Measurements from ENCODE around the gene CNKSR3.
"Not testable (repeated sequence)": the region's sequence is repeated elsewhere in the genome, so short reads cannot be mapped to it uniquely, and the experiment has no call there.

CNKSR3 gene

GRCh38 chr6:154516276-154516675 is 5.8 kb upstream of the CNKSR3 start:
- no peaks in the 10 kb centered on the region for H3K36me3 Mint-ChIP-seq (ENCODE audit: low read depth)
- no peak overlapping the region for H3K4me3 Mint-ChIP-seq
- peaks cover 14% of the 10 kb centered on the region for H3K27me3 Mint-ChIP-seq
- H3K27ac Mint-ChIP-seq, result no peak overlapping the region
- H3K9me3 Mint-ChIP-seq, result no peaks in the 10 kb centered on the region
- intact Hi-C loops (cut with micrococcal nuclease), result no loop called here
- H3K4me1 Mint-ChIP-seq (ENCODE audit: low read depth), result peaks cover 6% of the 10 kb centered on the region

GRCh38 chr6:154515826-154516225 is 5.3 kb upstream of the CNKSR3 start:
- intact Hi-C loops (cut with micrococcal nuclease), result no loop called here
- Mint-ChIP-seq H3K4me1 (ENCODE audit: low read depth) (peaks cover 6% of the 10 kb centered on the region), H3K9me3 (no peaks in the 10 kb centered on the region), H3K27me3 (peaks cover 18% of the 10 kb centered on the region), H3K27ac (no peak overlapping the region), H3K36me3 (ENCODE audit: low read depth) (no peaks in the 10 kb centered on the region), H3K4me3 (no peak overlapping the region)

GRCh38 chr6:154515076-154515475 is 4.6 kb upstream of the CNKSR3 start:
- not testable (repeated sequence) for H3K4me1 Mint-ChIP-seq (ENCODE audit: low read depth)

GRCh38 chr6:154514481-154514880 is 4.0 kb upstream of the CNKSR3 start:
- Mint-ChIP-seq H3K4me3 (no peak overlapping the region), H3K27ac (no peak overlapping the region), H3K4me1 (ENCODE audit: low read depth) (peaks cover 8% of the 10 kb centered on the region), H3K27me3 (peaks cover 30% of the 10 kb centered on the region), H3K9me3 (no peaks in the 10 kb centered on the region), H3K36me3 (ENCODE audit: low read depth) (no peaks in the 10 kb centered on the region)
- intact Hi-C loops (cut with micrococcal nuclease), result no loop called here

More at GRCh38 chr6:154515076-154515475, 4.6 kb upstream of the CNKSR3 start:
- H3K27me3 Mint-ChIP-seq, result peaks cover 24% of the 10 kb centered on the region
- H3K36me3 Mint-ChIP-seq (ENCODE audit: low read depth); H3K4me3 Mint-ChIP-seq; H3K9me3 Mint-ChIP-seq; H3K27ac Mint-ChIP-seq; intact Hi-C loops (cut with micrococcal nuclease): not testable (repeated sequence)

GRCh38 chr6:154513601-154514320 is 3.3 kb upstream of the CNKSR3 start:
- peaks cover 15% of the 10 kb centered on the region for H3K4me1 Mint-ChIP-seq (ENCODE audit: low read depth)
- no peak overlapping the region for H3K27ac Mint-ChIP-seq
- no peaks in the 10 kb centered on the region for H3K9me3 Mint-ChIP-seq
- H3K27me3 Mint-ChIP-seq, result peaks cover 37% of the 10 kb centered on the region
- intact Hi-C loops (cut with micrococcal nuclease), result no loop called here
- no peaks in the 10 kb centered on the region for H3K36me3 Mint-ChIP-seq (ENCODE audit: low read depth)
- no peak overlapping the region for H3K4me3 Mint-ChIP-seq

GRCh38 chr6:154512201-154512600 is 1.7 kb upstream of the CNKSR3 start:
- intact Hi-C loops (cut with micrococcal nuclease), result no loop called here
- H3K4me1 Mint-ChIP-seq (ENCODE audit: low read depth), result peaks cover 17% of the 10 kb centered on the region
- H3K27me3 Mint-ChIP-seq, result peaks cover 44% of the 10 kb centered on the region
- no peak overlapping the region for H3K27ac Mint-ChIP-seq
- H3K4me3 Mint-ChIP-seq, result no peak overlapping the region
- no peaks in the 10 kb centered on the region for H3K36me3 Mint-ChIP-seq (ENCODE audit: low read depth)
- H3K9me3 Mint-ChIP-seq, result no peaks in the 10 kb centered on the region

- Mint-ChIP-seq H3K27ac (no peak overlapping the region), H3K9me3 (no peaks in the 10 kb centered on the region), H3K36me3 (ENCODE audit: low read depth) (no peaks in the 10 kb centered on the region), H3K4me1 (ENCODE audit: low read depth) (peaks cover 17% of the 10 kb centered on the region), H3K4me3 (no peak overlapping the region), H3K27me3 (peaks cover 44% of the 10 kb centered on the region)
- intact Hi-C loops (cut with micrococcal nuclease), result no loop called here
Measured at GRCh38 chr6:154511791-154512190, 1.3 kb upstream of the CNKSR3 start.

DNA sequence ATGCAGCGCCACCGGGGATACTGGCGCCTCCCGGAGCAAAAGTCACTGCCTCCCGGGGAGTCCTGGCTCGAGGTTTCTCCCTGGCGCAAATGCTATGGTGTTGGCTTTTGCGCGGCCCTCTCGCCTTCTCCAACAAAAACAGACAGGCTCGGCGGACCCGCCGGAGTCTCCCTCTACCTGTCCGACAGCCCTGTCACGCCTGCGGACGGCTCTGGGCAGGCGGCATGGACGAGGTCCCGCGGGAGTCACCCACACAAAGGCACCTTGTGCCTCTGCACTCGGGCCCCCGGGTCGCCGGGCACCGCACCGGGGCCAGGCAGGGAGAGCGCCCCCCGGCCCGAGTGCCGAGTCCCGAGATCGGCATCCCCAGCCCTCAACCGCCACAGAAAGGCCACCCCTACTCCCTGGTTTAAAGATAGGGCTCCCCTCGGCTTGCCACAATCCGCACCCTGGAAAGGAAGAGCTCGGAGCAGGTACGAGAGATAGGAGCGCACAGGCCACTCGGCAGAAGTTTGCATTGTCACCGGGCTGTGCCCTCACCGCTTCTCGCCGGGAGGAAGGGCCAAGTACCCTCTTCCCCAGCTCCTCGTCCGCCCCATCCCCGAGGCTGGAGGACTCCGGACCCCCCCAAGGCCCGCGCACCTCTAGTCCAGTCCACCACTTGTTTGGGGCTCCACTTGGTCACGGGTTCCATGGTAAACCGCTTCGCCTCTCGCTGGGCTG is 903 bp downstream of the CNKSR3 start:
- intact Hi-C loops (cut with micrococcal nuclease), result no loop called here
- no peaks in the 10 kb centered on the region for H3K36me3 Mint-ChIP-seq (ENCODE audit: low read depth)
- H3K27me3 Mint-ChIP-seq, result peaks cover 45% of the 10 kb centered on the region
- no peaks in the 10 kb centered on the region for H3K9me3 Mint-ChIP-seq
- no peak overlapping the region for H3K27ac Mint-ChIP-seq
- peaks cover 17% of the 10 kb centered on the region for H3K4me1 Mint-ChIP-seq (ENCODE audit: low read depth)
- peak overlapping the region; percentile 73 for H3K4me3 Mint-ChIP-seq

GRCh38 chr6:154508573-154509375 is 1.7 kb downstream of the CNKSR3 start:
- Mint-ChIP-seq H3K27ac (no peak overlapping the region), H3K4me1 (ENCODE audit: low read depth) (peaks cover 22% of the 10 kb centered on the region), H3K27me3 (peaks cover 45% of the 10 kb centered on the region), H3K9me3 (no peaks in the 10 kb centered on the region), H3K4me3 (peak overlapping the region; percentile 73), H3K36me3 (ENCODE audit: low read depth) (no peaks in the 10 kb centered on the region)
- intact Hi-C loops (cut with micrococcal nuclease), result no loop called here

DNA sequence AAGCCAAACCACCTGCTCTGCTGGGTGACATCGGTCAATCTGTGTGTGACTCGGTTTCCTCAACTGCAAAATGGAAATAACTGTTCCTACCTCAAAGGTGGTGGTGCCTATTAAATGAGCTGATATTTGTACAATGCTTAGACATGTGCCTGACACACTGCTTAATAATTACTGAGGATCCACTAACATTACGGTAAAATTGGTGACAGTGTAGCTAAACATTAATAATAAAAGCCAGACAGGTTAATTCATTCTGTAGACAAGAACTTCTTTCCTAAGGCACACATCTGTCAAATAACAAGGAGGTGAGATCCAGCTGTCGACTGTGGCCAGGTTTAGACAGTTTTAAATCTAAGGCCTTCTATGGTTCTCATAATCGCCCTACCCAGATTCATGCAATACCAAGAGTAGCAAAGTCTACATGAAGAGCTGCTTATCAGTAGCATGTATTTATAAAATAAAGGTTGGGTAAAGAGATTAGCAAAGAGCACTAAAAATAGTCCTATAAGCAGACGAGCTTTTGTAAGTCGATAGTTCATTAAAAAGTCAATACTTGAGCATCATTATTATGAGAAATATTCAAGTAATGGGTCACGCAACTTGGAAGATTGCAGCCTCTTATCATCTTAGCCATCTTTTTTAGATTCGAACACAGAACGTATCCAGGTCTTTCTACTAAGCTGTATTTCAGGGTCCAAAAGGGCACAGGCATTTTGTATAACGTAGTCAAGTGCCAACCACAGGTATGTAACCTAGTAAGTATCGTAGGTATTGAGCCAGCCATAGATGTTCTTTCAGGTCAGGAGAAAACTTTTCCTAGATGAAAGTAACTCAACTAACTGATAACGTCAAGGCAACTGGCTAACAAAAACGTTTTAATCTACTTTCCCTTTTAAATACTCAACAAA is 3.2 kb downstream of the CNKSR3 start:
- Mint-ChIP-seq H3K9me3 (no peaks in the 10 kb centered on the region), H3K27me3 (peaks cover 41% of the 10 kb centered on the region), H3K27ac (no peak overlapping the region), H3K4me1 (ENCODE audit: low read depth) (peaks cover 26% of the 10 kb centered on the region), H3K4me3 (no peak overlapping the region), H3K36me3 (ENCODE audit: low read depth) (no peaks in the 10 kb centered on the region)
- intact Hi-C loops (cut with micrococcal nuclease), result no loop called here

DNA sequence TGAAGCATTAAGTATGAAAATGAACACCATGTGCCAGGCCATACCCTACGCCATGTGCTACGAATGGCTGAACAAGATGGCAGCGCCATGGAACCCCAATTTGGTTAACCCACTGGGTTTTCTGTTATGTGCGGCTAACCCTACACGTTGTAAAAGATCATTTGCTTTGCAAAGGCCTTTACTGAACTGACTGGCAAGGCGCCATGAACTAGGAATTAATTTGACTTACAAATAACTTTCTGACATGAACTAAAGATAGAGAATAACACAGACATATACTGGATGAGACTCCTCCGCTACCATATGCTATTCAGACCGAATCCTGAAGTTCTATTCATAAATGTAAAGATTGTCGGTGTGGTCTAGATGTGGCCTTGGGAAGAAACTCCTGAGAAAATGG is 3.9 kb downstream of the CNKSR3 start:
- no peak overlapping the region for H3K27ac Mint-ChIP-seq
- H3K9me3 Mint-ChIP-seq, result no peaks in the 10 kb centered on the region
- H3K4me3 Mint-ChIP-seq, result no peak overlapping the region
- no peaks in the 10 kb centered on the region for H3K36me3 Mint-ChIP-seq (ENCODE audit: low read depth)
- H3K27me3 Mint-ChIP-seq, result peaks cover 35% of the 10 kb centered on the region
- peaks cover 22% of the 10 kb centered on the region for H3K4me1 Mint-ChIP-seq (ENCODE audit: low read depth)
- intact Hi-C loops (cut with micrococcal nuclease), result no loop called here

DNA sequence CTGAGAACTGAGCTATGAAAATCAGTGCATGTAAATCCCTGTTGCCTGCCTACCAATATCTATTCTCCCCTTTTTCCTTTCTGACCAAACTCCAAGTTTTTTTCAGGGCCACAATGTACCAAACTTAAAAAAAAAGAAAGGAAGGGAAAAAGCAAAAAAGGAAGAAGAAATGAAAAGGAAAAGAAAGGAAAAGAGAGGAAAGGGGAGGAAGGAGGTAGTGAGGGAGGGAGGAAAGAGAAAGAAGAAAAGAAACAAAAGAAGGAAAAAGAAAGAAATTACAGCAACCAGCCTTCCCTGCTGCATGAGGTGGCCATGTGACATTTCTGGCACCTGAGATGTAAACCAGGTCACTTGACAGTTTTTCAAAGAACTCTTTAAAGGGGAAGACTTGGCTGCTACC is 4.4 kb downstream of the CNKSR3 start:
- Mint-ChIP-seq H3K36me3 (ENCODE audit: low read depth) (no peaks in the 10 kb centered on the region), H3K27ac (no peak overlapping the region), H3K27me3 (peaks cover 34% of the 10 kb centered on the region), H3K9me3 (no peaks in the 10 kb centered on the region), H3K4me1 (ENCODE audit: low read depth) (peaks cover 21% of the 10 kb centered on the region), H3K4me3 (no peak overlapping the region)
- intact Hi-C loops (cut with micrococcal nuclease), result no loop called here

DNA sequence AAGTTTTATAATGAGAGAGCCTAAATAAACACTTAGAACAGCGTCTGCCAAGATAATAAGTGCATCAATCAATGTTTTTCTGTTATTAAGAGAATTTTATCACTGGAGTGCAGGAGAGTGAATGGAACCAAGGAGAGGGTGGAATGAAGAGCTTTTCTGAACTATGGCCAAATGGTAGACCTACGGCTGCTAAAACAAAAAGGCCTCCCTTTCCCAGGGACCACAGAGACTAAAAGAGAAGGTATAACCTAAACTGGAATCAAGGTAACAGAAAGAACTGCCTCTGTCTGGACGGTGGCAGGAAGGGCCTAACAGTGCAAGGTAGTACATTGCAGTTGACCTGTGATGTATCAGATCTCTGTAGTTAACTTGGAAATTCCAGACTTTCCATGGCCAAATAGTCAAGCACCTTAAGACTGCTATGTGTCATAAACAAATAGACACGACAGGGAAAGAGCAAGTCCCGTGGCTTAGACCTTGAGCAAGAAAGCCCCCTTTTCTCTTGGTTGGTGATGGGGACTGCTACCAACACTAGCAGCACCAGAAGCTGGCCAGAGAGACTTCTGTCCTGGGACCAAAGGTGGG is 5.5 kb downstream of the CNKSR3 start:
- H3K9me3 Mint-ChIP-seq, result no peaks in the 10 kb centered on the region
- peaks cover 21% of the 10 kb centered on the region for H3K4me1 Mint-ChIP-seq (ENCODE audit: low read depth)
- peaks cover 24% of the 10 kb centered on the region for H3K27me3 Mint-ChIP-seq
- H3K27ac Mint-ChIP-seq, result no peak overlapping the region
- intact Hi-C loops (cut with micrococcal nuclease), result no loop called here
- H3K4me3 Mint-ChIP-seq, result no peak overlapping the region
- H3K36me3 Mint-ChIP-seq (ENCODE audit: low read depth), result no peaks in the 10 kb centered on the region
